Natural killer cell treated with Interleukin-12 subunit alpha and Interleukin-12 subunit beta and Interleukin-15 and Interleukin-18, amount 100 ng/mL, for 72 hours (primary cell): ENCODE measurements around the gene DNER. TPM values are rescaled to one million over a fixed set of nuclear protein-coding genes. Genes with fewer than 3 reads are reported as not detected.

ENCODE experiments used
- ATAC-seq, 2 donors: fragments of 150-1000 bp; cut with Tn5 transposase in 1 of 2; sonication (Bioruptor Pico), chemical (Tn5 transposase) in 1 of 2; 2 replicates each; pipeline ENCODE4 v1.10.0; 2021
- DNase-seq: peaks from one replicate; pipeline ENCODE4 v3.0.0; 2022; ENCODE audit warnings: low spot score
- H3K27ac Mint-ChIP-seq, 2 donors: 1 replicate in 1 of 2; 2 replicates in 1 of 2; pipeline ENCODE4 v1.8.0; 2022; ENCODE audit warnings: mixed read lengths in 2 of 2, mild to moderate bottlenecking in 1 of 2, moderate library complexity in 1 of 2
- H3K27me3 Mint-ChIP-seq, 2 donors: 1 replicate in 1 of 2; 2 replicates in 1 of 2; pipeline ENCODE4 v1.8.0; 2022; ENCODE audit warnings: mixed read lengths in 2 of 2
- H3K36me3 Mint-ChIP-seq: one replicate; pipeline ENCODE4 v1.8.0; 2022; ENCODE audit warnings: mixed read lengths
- H3K4me1 Mint-ChIP-seq, 2 donors: 1 replicate in 1 of 2; 2 replicates in 1 of 2; pipeline ENCODE4 v1.8.0; 2022; ENCODE audit warnings: low read depth in 2 of 2, mixed read lengths in 2 of 2, mild to moderate bottlenecking in 1 of 2
- H3K4me3 Mint-ChIP-seq: one replicate; pipeline ENCODE4 v1.8.0; 2022; ENCODE audit warnings: mixed read lengths
- H3K9me3 Mint-ChIP-seq: 2 replicates; pipeline ENCODE4 v1.8.0; 2022; ENCODE audit warnings: mixed read lengths
- total RNA-seq, 2 donors: library from RNA; stranded (reverse); gene quantifications; one replicate each; pipeline ENCODE4 v1.2.3, GENCODE V29; 2022

Gene DNER
- total RNA-seq, 2 donors from 2014 or later: 0.14 TPM; not detected in 1

- DNase-seq (no peak), ATAC-seq (no peak)
- Mint-ChIP-seq H3K4me3 (no peak overlapping the region), H3K36me3 (no peaks in the 10 kb centered on the region), H3K27ac (no peak overlapping the region), H3K9me3 (no peaks in the 10 kb centered on the region), H3K4me1 (no peaks in the 10 kb centered on the region), H3K27me3 (peaks cover 15 to 32% of the 10 kb centered on the region in 2 donors)
These were observed 138.6 kb downstream of the DNER start for GRCh38 chr2:229575569-229576315.

- Mint-ChIP-seq H3K4me1 (no peaks in the 10 kb centered on the region), H3K36me3 (no peaks in the 10 kb centered on the region), H3K9me3 (no peaks in the 10 kb centered on the region), H3K27ac (no peak overlapping the region), H3K27me3 (peaks cover 11 to 23% of the 10 kb centered on the region in 2 donors), H3K4me3 (no peak overlapping the region)
- ATAC-seq: no peak
- no peak for DNase-seq
These were observed 141.7 kb downstream of the DNER start for GRCh38 chr2:229572507-229573271.

DNA sequence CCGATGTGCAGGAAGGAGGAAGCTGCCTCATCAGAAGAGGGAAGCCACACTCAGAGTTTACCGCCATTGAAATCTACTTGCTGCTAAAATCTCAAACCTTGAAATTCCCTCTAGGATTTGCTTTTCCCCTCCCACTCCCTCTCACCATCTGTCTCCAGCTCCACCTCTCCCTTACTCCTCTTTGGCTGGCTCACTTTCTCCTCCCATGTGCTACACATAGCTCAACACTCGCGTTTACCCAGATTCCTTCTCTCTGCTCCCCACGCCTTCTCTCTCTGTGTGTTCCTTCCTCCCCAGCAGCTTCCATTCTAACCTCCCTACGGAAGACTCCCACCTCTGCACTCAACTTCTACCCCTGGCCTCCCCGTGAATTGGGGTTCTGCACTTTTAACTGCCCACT, 143.1 kb downstream of the DNER start:
- Mint-ChIP-seq H3K4me3 (no peak overlapping the region), H3K27me3 (peaks cover 13 to 19% of the 10 kb centered on the region in 2 donors), H3K4me1 (no peaks in the 10 kb centered on the region), H3K27ac (no peak overlapping the region), H3K9me3 (no peaks in the 10 kb centered on the region), H3K36me3 (no peaks in the 10 kb centered on the region)
- ATAC-seq (no peak), DNase-seq (no peak)

- Mint-ChIP-seq H3K27ac (no peak overlapping the region), H3K36me3 (no peaks in the 10 kb centered on the region), H3K4me3 (no peak overlapping the region), H3K9me3 (no peaks in the 10 kb centered on the region), H3K27me3 (peaks cover 7 to 8% of the 10 kb centered on the region in 2 donors), H3K4me1 (no peaks in the 10 kb centered on the region)
- DNase-seq: no peak
- ATAC-seq: no peak
These were observed 148.0 kb downstream of the DNER start for GRCh38 chr2:229566370-229566769.

GRCh38 chr2:229564300-229564907, 150.0 kb downstream of the DNER start:
- Mint-ChIP-seq H3K36me3 (no peaks in the 10 kb centered on the region), H3K27ac (no peak overlapping the region), H3K9me3 (no peaks in the 10 kb centered on the region), H3K27me3 (peaks cover 7 to 8% of the 10 kb centered on the region in 2 donors), H3K4me3 (no peak overlapping the region), H3K4me1 (no peaks in the 10 kb centered on the region)
- DNase-seq: no peak
- no peak for ATAC-seq

- Mint-ChIP-seq H3K27me3 (peaks cover 8 to 12% of the 10 kb centered on the region in 2 donors), H3K4me1 (no peaks in the 10 kb centered on the region), H3K36me3 (no peaks in the 10 kb centered on the region), H3K27ac (no peak overlapping the region), H3K9me3 (no peaks in the 10 kb centered on the region), H3K4me3 (no peak overlapping the region)
- DNase-seq: no peak
- ATAC-seq: no peak
These were observed 151.0 kb downstream of the DNER start for GRCh38 chr2:229563388-229563787.

DNA sequence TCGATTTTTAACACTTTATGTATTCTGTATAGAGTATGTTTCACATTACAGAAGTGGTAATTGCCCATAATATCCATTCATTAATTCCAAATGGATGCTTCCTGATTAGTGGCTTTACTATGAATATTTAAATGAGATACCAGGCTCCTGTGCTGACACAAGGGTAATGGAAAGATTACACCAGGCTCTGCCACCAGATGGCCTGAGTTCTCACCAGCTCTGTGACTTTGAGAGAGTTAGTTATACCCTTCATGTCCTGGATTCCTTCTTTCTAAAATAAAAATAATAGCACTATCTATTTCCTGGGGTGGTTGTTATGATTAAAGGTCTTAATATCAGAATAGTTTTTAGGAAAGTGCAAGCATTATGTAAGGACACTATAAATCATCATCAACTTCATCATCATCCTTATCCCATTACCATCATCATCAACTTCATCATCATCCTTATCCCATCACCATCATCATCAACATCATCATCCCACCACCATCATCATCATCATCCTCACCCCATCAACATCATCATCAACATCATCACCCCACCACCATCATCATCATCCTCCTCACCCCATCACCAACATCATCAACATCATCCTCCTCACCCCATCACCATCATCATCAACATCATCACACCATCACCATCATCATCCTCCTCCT, 151.8 kb downstream of the DNER start:
- Mint-ChIP-seq H3K4me3 (no peak overlapping the region), H3K4me1 (no peaks in the 10 kb centered on the region), H3K9me3 (no peaks in the 10 kb centered on the region), H3K27ac (no peak overlapping the region), H3K36me3 (no peaks in the 10 kb centered on the region), H3K27me3 (peaks cover 13 to 15% of the 10 kb centered on the region in 2 donors)
- DNase-seq (no peak), ATAC-seq (no peak)

- no peak for DNase-seq
- no peak overlapping the region for H3K4me3 Mint-ChIP-seq
These were observed 154.4 kb downstream of the DNER start for GRCh38 chr2:229559986-229560385.

DNA sequence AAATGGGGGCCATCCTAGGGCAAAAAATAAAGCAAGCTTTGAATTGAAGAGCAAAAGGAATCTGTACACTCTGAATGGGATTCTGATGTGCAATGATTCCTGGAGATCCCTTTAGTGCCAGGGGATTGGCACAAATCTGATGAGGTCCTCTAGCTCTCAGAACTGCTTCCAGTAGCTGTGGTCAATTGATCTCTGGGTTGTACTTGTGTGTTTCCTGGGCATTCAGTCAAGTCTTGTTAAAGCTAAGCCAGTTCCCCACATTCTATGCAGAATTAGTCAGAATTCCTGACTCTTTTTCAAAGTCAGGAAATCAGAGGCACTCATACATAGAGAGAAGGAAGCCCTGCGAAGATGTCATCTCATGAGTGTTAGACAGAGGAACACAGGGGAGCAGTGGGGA, 161.3 kb downstream of the DNER start:
- Mint-ChIP-seq H3K9me3 (peaks cover 3% of the 10 kb centered on the region), H3K27me3 (peaks cover 14 to 22% of the 10 kb centered on the region in 2 donors), H3K4me3 (no peak overlapping the region), H3K4me1 (no peaks in the 10 kb centered on the region), H3K27ac (no peak overlapping the region), H3K36me3 (peaks cover 4% of the 10 kb centered on the region)
- ATAC-seq: no peak
- DNase-seq: no peak

More at GRCh38 chr2:229559986-229560385, 154.4 kb downstream of the DNER start:
- Mint-ChIP-seq H3K27ac (no peak overlapping the region), H3K9me3 (peaks cover 3% of the 10 kb centered on the region), H3K4me1 (no peaks in the 10 kb centered on the region), H3K36me3 (peaks cover 4% of the 10 kb centered on the region), H3K27me3 (peaks cover 17 to 22% of the 10 kb centered on the region in 2 donors)
- ATAC-seq: no peak

DNA sequence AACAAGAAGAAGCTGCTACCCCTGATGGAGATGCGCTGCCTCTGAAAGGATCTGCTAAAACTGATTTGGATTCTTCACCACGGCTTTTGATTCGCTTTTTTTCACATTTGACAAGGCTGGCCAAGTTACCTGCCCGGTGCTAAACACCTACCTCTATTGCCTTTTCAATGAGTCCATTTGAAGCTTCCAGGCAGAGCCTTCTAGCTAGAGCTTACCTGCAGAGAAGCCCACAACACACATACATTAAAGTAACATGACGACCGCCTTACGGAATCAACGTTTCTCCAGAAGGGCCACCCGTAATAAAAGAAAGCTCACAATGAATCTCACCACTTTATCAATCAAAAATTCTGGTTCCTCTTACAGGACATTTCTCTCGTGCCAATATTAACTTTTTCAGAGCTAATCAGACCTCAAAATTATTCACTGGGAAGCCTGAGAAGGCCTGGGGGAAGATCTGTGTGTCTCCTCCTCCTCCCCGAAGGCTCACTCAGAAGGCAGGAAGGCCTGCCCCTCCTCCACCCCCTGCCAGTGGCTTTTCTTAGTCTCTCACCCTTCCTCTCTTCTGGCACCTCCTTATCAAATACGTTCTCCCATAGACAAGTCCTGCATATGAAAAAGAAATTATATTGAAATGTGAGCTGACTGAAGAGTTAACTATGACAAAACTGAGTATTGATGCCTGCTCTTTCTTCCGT, 171.0 kb downstream of the DNER start:
- peaks cover 8 to 15% of the 10 kb centered on the region in 2 donors for H3K27me3 Mint-ChIP-seq
- DNase-seq: no peak
- H3K27ac Mint-ChIP-seq: no peak overlapping the region
- H3K4me3 Mint-ChIP-seq: no peak overlapping the region
- H3K4me1 Mint-ChIP-seq: no peaks in the 10 kb centered on the region
- no peaks in the 10 kb centered on the region for H3K36me3 Mint-ChIP-seq
- no peaks in the 10 kb centered on the region for H3K9me3 Mint-ChIP-seq
- ATAC-seq: no peak

DNA sequence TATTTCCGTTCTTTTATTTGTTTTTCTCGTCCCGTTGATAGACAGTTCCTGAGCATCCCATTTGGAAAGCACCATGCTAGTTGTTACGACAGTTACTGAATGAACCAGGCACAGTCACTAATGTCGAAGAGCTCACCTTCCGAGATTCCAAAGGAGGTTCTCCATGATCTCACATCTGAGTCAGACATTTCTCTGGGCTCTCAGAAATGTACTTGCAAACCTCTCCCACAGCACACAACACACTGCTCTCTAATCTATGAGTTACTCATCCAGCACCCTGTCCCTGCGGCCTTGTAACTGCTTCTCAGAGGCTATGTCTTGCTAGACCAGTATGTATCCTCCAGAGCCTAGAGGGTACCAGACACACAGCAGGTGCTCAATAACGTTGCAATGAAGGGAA, 174.7 kb downstream of the DNER start:
- no peaks in the 10 kb centered on the region for H3K9me3 Mint-ChIP-seq
- no peak for ATAC-seq
- no peaks in the 10 kb centered on the region for H3K4me1 Mint-ChIP-seq
- H3K4me3 Mint-ChIP-seq: no peak overlapping the region
- peaks cover 4 to 15% of the 10 kb centered on the region in 2 donors for H3K27me3 Mint-ChIP-seq
- H3K36me3 Mint-ChIP-seq: no peaks in the 10 kb centered on the region
- no peak for DNase-seq
- no peak overlapping the region for H3K27ac Mint-ChIP-seq

DNA sequence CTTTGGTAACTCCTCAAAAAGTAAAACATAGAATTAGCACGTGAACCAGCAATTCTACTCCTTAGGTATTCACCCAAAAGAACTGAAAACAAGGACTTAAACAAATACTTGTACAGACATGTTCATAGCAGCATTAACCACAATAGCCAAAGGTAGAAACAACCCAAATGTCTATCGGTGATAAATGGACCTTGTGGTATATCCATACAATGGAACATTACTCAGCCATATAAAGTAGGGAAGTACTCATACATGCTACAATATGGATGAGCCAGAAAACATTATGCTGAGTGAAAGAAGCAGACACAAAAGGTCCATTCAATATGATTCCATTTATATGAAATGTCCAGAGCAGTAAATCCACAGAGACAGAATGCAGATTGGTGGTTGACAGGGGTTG, 182.8 kb downstream of the DNER start:
- no peaks in the 10 kb centered on the region for H3K4me1 Mint-ChIP-seq
- H3K36me3 Mint-ChIP-seq: peaks cover 6% of the 10 kb centered on the region
- no peak for ATAC-seq
- H3K9me3 Mint-ChIP-seq: peaks cover 3% of the 10 kb centered on the region
- no peak for DNase-seq
- H3K4me3 Mint-ChIP-seq: no peak overlapping the region
- no peak overlapping the region for H3K27ac Mint-ChIP-seq
- H3K27me3 Mint-ChIP-seq: peaks cover 3 to 18% of the 10 kb centered on the region in 2 donors

- H3K4me1 Mint-ChIP-seq: no peaks in the 10 kb centered on the region
- no peak for DNase-seq
- peaks cover 3 to 18% of the 10 kb centered on the region in 2 donors for H3K27me3 Mint-ChIP-seq
- no peak for ATAC-seq
- H3K4me3 Mint-ChIP-seq: no peak overlapping the region
- H3K27ac Mint-ChIP-seq: no peak overlapping the region
- H3K36me3 Mint-ChIP-seq: peaks cover 6% of the 10 kb centered on the region
- peaks cover 3% of the 10 kb centered on the region for H3K9me3 Mint-ChIP-seq
These were observed 183.9 kb downstream of the DNER start for GRCh38 chr2:229530434-229530833.
